Colonic mucosa (tissue), 4 donors: ENCODE data around the gene BTBD2. TPM values are rescaled to one million over a fixed set of nuclear protein-coding genes. Genes with fewer than 3 reads are reported as not detected.

Experiments used
- DNase-seq: peaks from one replicate; pipeline ENCODE4 v3.0.0-alpha.2; 2020
- H3K27ac ChIP-seq: fragments of 200-600 bp; one replicate; pipeline ENCODE4 v1.8.0; 2021
- H3K27me3 ChIP-seq: fragments of 200-600 bp; one replicate; pipeline ENCODE4 v1.8.0; 2021
- H3K36me3 ChIP-seq: fragments of 200-600 bp; one replicate; pipeline ENCODE4 v1.8.0; 2021
- H3K4me1 ChIP-seq: fragments of 200-600 bp; one replicate; pipeline ENCODE4 v1.8.0; 2021; ENCODE audit warnings: mild to moderate bottlenecking
- H3K4me3 ChIP-seq: fragments of 200-600 bp; one replicate; pipeline ENCODE4 v1.8.0; 2021
- H3K9ac ChIP-seq, 2 donors: one replicate each; pipeline ENCODE4 v1.7.0; 2013; ENCODE audit warnings: control low read depth in 2 of 2, low read depth in 2 of 2, low read length in 2 of 2
- H3K9me3 ChIP-seq: fragments of 200-600 bp; one replicate; pipeline ENCODE4 v1.8.0; 2021
- CTCF ChIP-seq: fragments of 200-600 bp; IDR thresholded peaks from one replicate; pipeline ENCODE4 v1.8.0; 2022; ENCODE audit warnings: antibody characterized with exemption, mild to moderate bottlenecking
- intact Hi-C: fragments of 100-400 bp; cut with DNase I; formaldehyde crosslinking; loops from one replicate; pipeline ENCODE4 v1.14.1; 2022
- total RNA-seq, 2 donors: library from RNA; stranded (reverse); fragmentation: NEBNext Ultra II Directional in 1 of 2; extraction: Animal tissue kit (Norgen Biotek cat#: 25700) in 1 of 2; gene quantifications; one replicate each; pipeline ENCODE4 v1.2.1, GENCODE V29; 2021
- donor health status: healthy.
- donor health status: DM: no; HTN: no; CAD: no.
- donor health status: DM: no; HTN: no; CAD: no.

Gene BTBD2
- total RNA-seq, 2 donors from 2014 or later, result 74.5 to 81.5 TPM

- peaks cover 34% of the 10 kb centered on the region for H3K4me1 ChIP-seq
These were observed 34.3 kb upstream of the BTBD2 start for GRCh38 chr19:2049741-2050348.

GRCh38 chr19:2048959-2049740 lies 33.6 kb upstream of the BTBD2 start:
- Histone ChIP-seq H3K4me3 (peak overlapping the region; percentile 89), H3K27ac (peak overlapping the region; percentile 94), H3K27me3 (no peaks in the 10 kb centered on the region), H3K4me1 (peaks cover 31% of the 10 kb centered on the region), H3K36me3 (peaks cover 15% of the 10 kb centered on the region), H3K9ac (peak overlapping the region; percentile 94 to 100), H3K9me3 (no peaks in the 10 kb centered on the region)
- intact Hi-C loops, result no loop called here
- TF ChIP-seq CTCF, result no peak
- DNase-seq, result no peak

More at GRCh38 chr19:2049741-2050348, 34.3 kb upstream of the BTBD2 start:
- TF ChIP-seq CTCF, result no peak
- H3K4me3 ChIP-seq, result peak overlapping the region; percentile 89
- H3K36me3 ChIP-seq, result peaks cover 15% of the 10 kb centered on the region
- intact Hi-C loops, result no loop called here
- no peaks in the 10 kb centered on the region for H3K27me3 ChIP-seq
- H3K9me3 ChIP-seq, result no peaks in the 10 kb centered on the region
- peak overlapping the region; percentile 94 to 100 for H3K9ac ChIP-seq
- peak; percentile 93 for DNase-seq
- peak overlapping the region; percentile 94 for H3K27ac ChIP-seq

GRCh38 chr19:2048104-2048958 lies 32.8 kb upstream of the BTBD2 start:
- DNase-seq, result peak; percentile 54
- Histone ChIP-seq H3K36me3 (peaks cover 15% of the 10 kb centered on the region), H3K4me3 (peak overlapping the region; percentile 89), H3K27me3 (no peaks in the 10 kb centered on the region), H3K4me1 (peaks cover 34% of the 10 kb centered on the region), H3K27ac (peak overlapping the region; percentile 94), H3K9ac (peak overlapping the region; percentile 94 to 100), H3K9me3 (no peaks in the 10 kb centered on the region)
- no peak for TF ChIP-seq CTCF
- intact Hi-C loops, result no loop called here

GRCh38 chr19:2047449-2048103 lies 32.1 kb upstream of the BTBD2 start:
- peak overlapping the region; percentile 48 to 100 for H3K9ac ChIP-seq
- no peak for TF ChIP-seq CTCF
- no peak overlapping the region for H3K27ac ChIP-seq
- no peaks in the 10 kb centered on the region for H3K9me3 ChIP-seq
- peaks cover 41% of the 10 kb centered on the region for H3K4me1 ChIP-seq
- intact Hi-C loops, result no loop called here
- peak; percentile 66 for DNase-seq
- no peaks in the 10 kb centered on the region for H3K27me3 ChIP-seq
- H3K36me3 ChIP-seq, result peaks cover 15% of the 10 kb centered on the region
- H3K4me3 ChIP-seq, result peak overlapping the region; percentile 89

GRCh38 chr19:2047076-2047448 lies 31.5 kb upstream of the BTBD2 start:
- no peak for DNase-seq
- H3K36me3 ChIP-seq, result peaks cover 15% of the 10 kb centered on the region
- no peak for TF ChIP-seq CTCF
- H3K27me3 ChIP-seq, result no peaks in the 10 kb centered on the region
- no peak overlapping the region for H3K27ac ChIP-seq
- no peaks in the 10 kb centered on the region for H3K9me3 ChIP-seq
- no peak overlapping the region for H3K4me3 ChIP-seq
- peaks cover 42% of the 10 kb centered on the region for H3K4me1 ChIP-seq
- intact Hi-C loops, result no loop called here
- H3K9ac ChIP-seq, result peak overlapping the region in 1 of 2 donors; percentile 100
